Right renal pelvis (tissue), 4 donors: ENCODE results near the gene DONSON. TPM values are rescaled to one million over a fixed set of nuclear protein-coding genes. Genes with fewer than 3 reads are reported as not detected.

ENCODE experiments used
- DNase-seq, 4 donors: peaks; one replicate each; pipeline ENCODE4 v3.0.0-alpha.2; 2013; ENCODE audit warnings: low read depth in 4 of 4, low spot score in 3 of 4, missing footprints in 1 of 4
- polyA plus RNA-seq, 4 donors: library from polyadenylated mRNA; unstranded; fragments of 120-200 nt; gene quantifications; one replicate each; pipeline ENCODE4 v1.2.1, GENCODE V29; 2013; ENCODE audit not compliant: insufficient read length in 4 of 4

DONSON gene
- polyA plus RNA-seq, 4 donors, result 31.3 to 39.3 (median 35.3) TPM

DNA sequence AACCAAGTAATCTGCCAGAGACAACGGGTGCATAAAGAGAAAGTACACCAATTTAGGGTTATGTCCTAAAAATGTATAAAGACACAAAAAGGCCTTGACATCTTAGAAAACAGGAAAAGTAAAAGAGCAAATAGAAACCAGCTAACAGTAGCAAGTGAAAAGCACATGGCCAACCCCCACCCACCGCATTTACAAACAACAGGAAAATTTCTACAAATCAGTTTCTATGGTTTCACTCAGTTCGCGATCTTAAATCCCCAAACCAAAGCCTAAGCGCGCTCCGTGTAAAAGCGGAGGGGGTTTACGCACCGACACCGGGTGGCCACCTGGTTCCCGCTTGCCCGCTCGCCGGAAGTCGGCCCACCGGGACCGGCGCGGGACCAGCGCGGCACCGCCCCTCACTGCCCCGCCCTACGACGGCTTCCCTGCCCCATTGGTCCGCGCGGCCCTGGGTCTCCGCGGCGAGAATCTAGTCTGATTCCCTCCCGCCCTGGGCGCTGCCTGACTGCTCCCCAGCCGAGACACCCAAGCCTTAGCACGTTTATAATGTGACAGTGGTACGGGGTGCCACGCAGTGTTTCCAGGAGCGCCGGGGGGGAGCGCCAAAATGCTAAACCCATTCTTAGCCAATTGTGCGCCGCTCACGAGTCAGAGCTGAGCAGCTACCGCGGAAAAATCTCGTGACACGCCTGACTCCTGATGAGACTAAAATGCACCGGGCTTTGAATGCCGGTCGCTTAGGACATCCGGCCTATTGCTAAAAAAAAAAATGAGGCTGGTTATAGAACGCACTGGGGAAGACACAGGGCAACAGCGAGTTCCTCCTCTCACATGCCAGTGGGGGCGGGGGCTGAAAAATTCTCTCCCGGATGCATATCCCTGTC lies 46.5 kb downstream of the DONSON start, which contains the start of gene GART:
Gene GART (minus strand): TSS at position 362 of the 884 bp plus-strand sequence. CDS start 2,802 bp downstream, outside the sequence.
- peak; percentile 49 to 71 (median 57) for DNase-seq

DNA sequence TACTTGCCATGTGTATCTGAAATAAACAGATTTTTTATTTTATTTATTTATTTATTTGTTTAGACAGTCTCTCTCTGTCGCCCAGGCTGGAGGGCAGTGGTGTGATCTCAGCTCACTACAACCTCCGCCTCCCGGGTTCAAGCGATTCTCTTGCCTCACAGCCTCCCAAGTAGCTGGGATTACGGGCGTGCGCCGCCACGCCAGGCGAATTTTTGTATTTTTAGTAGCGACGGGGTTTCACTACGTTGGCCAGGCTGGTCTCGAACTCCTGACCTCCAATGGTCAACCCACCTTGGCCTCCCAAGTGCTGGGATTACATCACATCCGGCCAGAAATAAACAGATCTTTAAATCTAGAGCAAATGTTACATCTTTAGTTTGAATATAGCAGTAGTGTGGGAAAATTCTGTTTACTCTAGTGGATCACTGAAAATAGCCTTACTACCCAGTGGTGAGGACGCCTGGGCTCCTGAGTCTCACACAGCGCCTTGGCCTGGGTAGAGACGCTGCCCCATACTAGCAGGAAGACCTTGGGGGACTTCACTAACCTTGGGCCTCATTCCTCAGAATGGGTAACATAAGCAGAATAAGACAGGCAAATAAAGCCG lies 47.3 kb downstream of the DONSON start:
- no peak for DNase-seq

DNA sequence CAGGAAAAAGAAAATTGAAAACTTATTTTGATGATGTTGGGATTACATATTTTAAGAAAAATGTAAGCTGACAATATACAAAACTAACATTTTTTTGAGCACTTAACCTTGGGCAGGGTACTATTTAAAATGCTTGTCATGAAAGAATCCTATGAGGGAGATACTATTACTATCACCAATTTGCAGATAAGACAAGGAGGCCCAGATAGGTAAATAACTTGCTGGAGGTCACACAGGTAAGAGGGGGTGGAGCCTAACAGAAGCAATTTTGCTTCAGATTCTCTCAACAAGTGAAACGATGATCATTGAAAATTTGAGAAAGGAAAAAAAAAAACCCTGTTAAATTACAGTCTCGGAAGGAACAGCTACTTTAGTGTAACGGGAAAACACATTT lies 47.8 kb downstream of the DONSON start:
- DNase-seq, result no peak

DNA sequence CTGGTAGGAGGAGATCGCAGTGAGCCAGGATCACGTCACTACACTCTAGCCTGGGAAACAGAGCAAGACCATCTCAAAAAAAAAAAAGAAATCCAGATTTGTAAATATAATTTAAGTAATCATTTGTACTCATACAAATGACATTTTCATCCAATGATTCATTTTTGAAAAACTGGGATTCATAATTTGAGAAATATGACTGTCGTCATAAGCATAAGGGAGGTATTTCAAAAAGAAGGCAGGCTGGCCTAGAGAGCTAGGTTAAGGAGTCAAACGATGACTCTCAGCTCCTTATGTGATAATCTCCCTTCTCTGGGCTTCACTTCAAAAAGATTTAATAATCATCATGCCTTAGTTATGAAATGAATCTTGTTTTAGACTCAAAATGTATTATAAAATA lies 48.9 kb downstream of the DONSON start:
- no peak for DNase-seq

DNA sequence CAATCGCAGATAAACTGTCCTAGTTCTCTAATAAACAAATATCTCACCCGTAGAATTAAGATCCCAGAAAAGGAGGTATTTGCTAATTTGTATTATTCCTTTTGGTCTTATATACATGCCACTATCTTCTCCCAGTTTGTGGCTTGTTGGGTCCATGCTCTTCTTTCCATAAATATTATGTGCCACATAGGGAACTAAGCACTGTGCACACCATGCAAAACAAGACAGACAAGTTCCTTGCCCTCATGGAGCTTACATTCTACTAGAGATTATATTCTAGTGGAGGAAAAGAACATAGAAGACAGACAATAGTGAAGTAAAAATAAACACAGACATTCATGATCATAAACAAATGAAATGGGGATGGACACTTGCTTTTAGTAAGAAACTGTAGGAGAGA lies 51.3 kb downstream of the DONSON start:
- DNase-seq, result no peak

DNA sequence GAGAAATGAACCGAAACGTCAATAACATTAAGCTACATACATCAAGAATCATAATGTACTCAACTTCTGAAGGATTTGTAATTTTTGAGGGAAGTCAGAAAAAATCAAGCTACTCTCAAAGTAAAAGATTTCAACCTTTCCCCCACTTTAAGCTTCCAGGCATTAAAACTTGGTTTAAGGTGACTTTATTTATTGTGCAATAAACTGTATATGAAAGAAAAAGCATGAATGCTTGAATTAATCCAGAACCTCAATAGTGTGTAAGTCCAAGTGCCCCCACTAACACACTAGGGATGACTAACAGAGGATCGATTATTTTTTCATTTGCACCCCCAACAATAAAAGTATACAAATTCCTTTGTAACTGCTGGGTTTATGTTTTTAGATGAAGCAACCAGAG lies 57.5 kb downstream of the DONSON start:
- no peak for DNase-seq

Other genes starting within 250 kb of the DONSON start
- 10 to 100 TPM; 85.2 to 92.0 (median 89.6) TPM for gene IFNGR2, start 185.3 kb downstream of the DONSON start, polyA plus RNA-seq
- 10 to 100 TPM; 54.8 to 70.9 (median 60.2) TPM for gene TMEM50B, start 108.7 kb downstream of the DONSON start, polyA plus RNA-seq
- 1 to 10 TPM; 4.1 to 7.3 (median 6.1) TPM for gene DNAJC28, start 97.0 kb downstream of the DONSON start, polyA plus RNA-seq
- 10 to 100 TPM; 64.7 to 73.1 (median 69.7) TPM for gene GART, start 46.6 kb downstream of the DONSON start, polyA plus RNA-seq
- gene SON, start 45.6 kb downstream of the DONSON start, polyA plus RNA-seq, result 100 to 1,000 TPM; 287 to 370 (median 336) TPM
- 10 to 100 TPM; 58.0 to 76.8 (median 63.0) TPM for gene CRYZL1, start 53.1 kb upstream of the DONSON start, polyA plus RNA-seq
- gene ITSN1, start 53.8 kb upstream of the DONSON start, polyA plus RNA-seq, result 10 to 100 TPM; 40.7 to 44.6 (median 41.6) TPM